Activated naive CD8-positive, alpha-beta T cell (primary cell): ENCODE results near the gene USF3.

Source experiments
- H3K27ac Mint-ChIP-seq: one replicate; pipeline ENCODE4 v1.8.0; 2021; ENCODE audit warnings: mixed read lengths
- H3K27me3 Mint-ChIP-seq: one replicate; pipeline ENCODE4 v1.8.0; 2021; ENCODE audit warnings: mixed read lengths
- H3K36me3 Mint-ChIP-seq: one replicate; pipeline ENCODE4 v1.8.0; 2021; ENCODE audit warnings: mixed read lengths
- H3K4me1 Mint-ChIP-seq: one replicate; pipeline ENCODE4 v1.8.0; 2021; ENCODE audit warnings: low read depth, mixed read lengths
- H3K4me3 Mint-ChIP-seq: one replicate; pipeline ENCODE4 v1.8.0; 2021; ENCODE audit warnings: mild to moderate bottlenecking, mixed read lengths
- H3K9me3 Mint-ChIP-seq: one replicate; pipeline ENCODE4 v1.8.0; 2021; ENCODE audit warnings: low read depth, mixed read lengths

The USF3 gene

DNA sequence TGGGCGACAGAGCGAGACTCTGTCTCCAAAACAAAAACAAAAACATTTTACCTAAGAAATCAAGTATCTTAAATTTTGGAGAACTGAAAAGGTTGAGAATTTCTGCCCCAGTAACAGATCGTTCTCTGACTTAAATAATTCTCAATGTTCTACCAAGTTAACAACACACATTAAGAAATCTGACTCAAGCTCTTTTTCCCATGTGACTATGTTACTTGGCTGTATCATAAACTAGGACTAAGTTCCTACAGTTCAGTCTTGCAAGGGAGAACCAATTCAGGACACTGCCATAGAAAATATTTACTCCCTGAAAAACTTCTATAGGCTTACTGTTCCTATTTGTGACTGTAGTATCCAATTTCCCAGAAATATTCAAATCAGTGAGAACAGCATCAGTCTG is 20.9 kb upstream of the USF3 start:
- peak overlapping the region; percentile 64 for H3K27ac Mint-ChIP-seq
- peaks cover 18% of the 10 kb centered on the region for H3K4me1 Mint-ChIP-seq
- H3K27me3 Mint-ChIP-seq: no peaks in the 10 kb centered on the region
- no peaks in the 10 kb centered on the region for H3K9me3 Mint-ChIP-seq
- peaks cover 7% of the 10 kb centered on the region for H3K36me3 Mint-ChIP-seq
- no peak overlapping the region for H3K4me3 Mint-ChIP-seq

GRCh38 chr3:113714702-113715101 is 18.3 kb upstream of the USF3 start:
- H3K9me3 Mint-ChIP-seq: no peaks in the 10 kb centered on the region
- H3K4me1 Mint-ChIP-seq: peaks cover 16% of the 10 kb centered on the region
- H3K36me3 Mint-ChIP-seq: peaks cover 2% of the 10 kb centered on the region
- H3K27ac Mint-ChIP-seq: peak overlapping the region; percentile 3
- H3K27me3 Mint-ChIP-seq: no peaks in the 10 kb centered on the region
- no peak overlapping the region for H3K4me3 Mint-ChIP-seq

- Mint-ChIP-seq H3K4me3 (no peak overlapping the region), H3K27ac (no peak overlapping the region), H3K4me1 (peaks cover 3% of the 10 kb centered on the region), H3K36me3 (no peaks in the 10 kb centered on the region), H3K9me3 (no peaks in the 10 kb centered on the region), H3K27me3 (peaks cover 12% of the 10 kb centered on the region)
These were observed 15.7 kb upstream of the USF3 start for GRCh38 chr3:113712129-113712528.

DNA sequence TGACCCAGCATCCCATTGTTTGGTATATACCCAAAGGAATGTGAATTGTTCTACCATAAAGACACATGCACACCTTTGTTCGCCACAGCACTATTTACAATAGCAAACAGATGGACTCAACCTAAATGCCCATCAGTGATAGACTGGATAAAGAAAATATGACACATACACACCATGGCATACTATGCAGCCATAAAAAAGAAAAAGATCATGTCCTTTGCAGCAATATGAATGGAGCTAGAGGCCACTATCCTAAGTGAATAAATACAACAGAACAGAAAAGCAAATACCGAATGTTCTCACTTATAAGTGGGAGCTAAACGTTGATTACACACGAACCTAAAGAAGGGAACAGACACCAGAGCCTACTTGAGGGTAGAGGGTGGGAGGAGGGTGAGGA is 11.4 kb upstream of the USF3 start:
- Mint-ChIP-seq H3K4me3 (no peak overlapping the region), H3K27me3 (peaks cover 12% of the 10 kb centered on the region), H3K36me3 (no peaks in the 10 kb centered on the region), H3K4me1 (peaks cover 3% of the 10 kb centered on the region), H3K9me3 (no peaks in the 10 kb centered on the region), H3K27ac (no peak overlapping the region)

GRCh38 chr3:113698956-113699355 is 2.5 kb upstream of the USF3 start:
- peak overlapping the region; percentile 70 for H3K4me3 Mint-ChIP-seq
- peaks cover 15% of the 10 kb centered on the region for H3K4me1 Mint-ChIP-seq
- no peaks in the 10 kb centered on the region for H3K36me3 Mint-ChIP-seq
- H3K9me3 Mint-ChIP-seq: no peaks in the 10 kb centered on the region
- no peaks in the 10 kb centered on the region for H3K27me3 Mint-ChIP-seq
- H3K27ac Mint-ChIP-seq: peak overlapping the region; percentile 52

GRCh38 chr3:113698213-113698742 is 1.8 kb upstream of the USF3 start:
- H3K4me1 Mint-ChIP-seq: peaks cover 22% of the 10 kb centered on the region

DNA sequence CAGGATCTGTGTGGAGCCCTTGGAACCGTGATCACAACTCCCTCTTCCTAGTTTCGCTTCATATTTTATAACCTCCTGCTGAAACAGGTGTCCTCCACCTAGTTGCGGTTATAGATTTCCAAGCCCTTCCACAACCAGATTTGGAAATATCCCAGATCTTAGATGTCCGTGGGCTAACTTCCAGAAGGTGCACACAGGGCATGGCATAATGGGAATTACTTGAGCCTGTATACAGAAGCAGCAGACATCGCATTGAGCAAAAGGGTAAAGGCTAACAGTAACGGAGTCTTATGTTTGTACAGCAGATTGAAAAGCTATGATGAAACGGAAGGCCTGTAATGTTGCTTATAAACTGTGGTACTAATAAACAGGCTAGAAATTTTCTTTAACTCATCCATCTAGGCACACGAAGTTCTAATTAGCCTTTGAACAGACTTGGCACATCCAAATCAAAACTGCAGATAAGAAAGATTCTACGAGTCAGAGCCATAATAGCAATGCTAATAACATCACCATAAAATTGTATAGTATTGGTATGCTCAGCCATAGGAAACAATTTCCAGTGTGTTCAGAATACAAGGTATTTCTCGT is 1.2 kb upstream of the USF3 start:
- Mint-ChIP-seq H3K27ac (no peak overlapping the region), H3K4me1 (peaks cover 27% of the 10 kb centered on the region), H3K36me3 (no peaks in the 10 kb centered on the region), H3K4me3 (no peak overlapping the region), H3K27me3 (no peaks in the 10 kb centered on the region), H3K9me3 (no peaks in the 10 kb centered on the region)

More at GRCh38 chr3:113698213-113698742, 1.8 kb upstream of the USF3 start:
- H3K27ac Mint-ChIP-seq: no peak overlapping the region
- no peaks in the 10 kb centered on the region for H3K9me3 Mint-ChIP-seq
- H3K27me3 Mint-ChIP-seq: no peaks in the 10 kb centered on the region
- H3K4me3 Mint-ChIP-seq: no peak overlapping the region
- no peaks in the 10 kb centered on the region for H3K36me3 Mint-ChIP-seq

DNA sequence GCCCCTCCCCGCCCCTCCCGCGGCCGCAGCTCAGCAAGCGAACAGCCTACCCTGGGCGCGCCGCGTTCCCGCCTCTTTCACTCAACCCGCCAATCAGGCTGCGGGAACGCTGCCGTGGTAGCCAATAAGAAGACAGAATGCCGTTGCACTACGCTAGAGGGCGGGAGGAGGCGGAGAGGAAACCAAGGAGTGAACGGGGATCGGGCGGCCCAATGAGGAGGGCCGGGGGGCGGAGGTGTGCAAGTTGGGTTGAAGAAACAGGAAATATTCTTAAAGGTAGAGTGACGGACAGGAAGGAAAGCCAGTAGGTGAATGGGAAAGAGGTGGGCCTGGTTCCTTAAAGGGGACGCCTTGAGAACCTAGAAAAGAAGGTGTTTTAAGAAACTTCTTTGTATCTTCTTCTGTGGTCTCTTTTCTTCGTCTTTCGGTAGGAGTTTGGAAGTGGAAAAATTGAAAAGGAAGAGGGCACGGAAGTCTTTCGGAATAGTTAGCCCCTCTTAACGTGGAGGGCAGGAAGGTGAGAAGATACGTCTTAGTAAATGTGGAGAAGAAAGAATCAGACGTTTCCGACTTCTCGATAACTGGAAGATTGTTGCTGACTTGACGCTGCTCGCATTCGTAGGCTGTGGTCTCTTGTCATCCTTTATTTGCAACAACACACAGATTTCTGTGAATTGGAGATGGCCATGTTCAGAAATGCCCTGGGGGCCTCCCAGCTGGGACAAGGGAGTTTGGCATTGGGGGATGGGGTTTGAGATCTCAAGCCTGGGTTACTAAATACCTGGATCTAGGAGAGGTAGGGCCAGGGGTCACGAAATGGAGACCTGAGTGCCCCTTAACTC is 437 bp upstream of the USF3 start:
- Mint-ChIP-seq H3K4me1 (peaks cover 27% of the 10 kb centered on the region), H3K27me3 (no peaks in the 10 kb centered on the region), H3K4me3 (no peak overlapping the region), H3K36me3 (no peaks in the 10 kb centered on the region), H3K27ac (no peak overlapping the region), H3K9me3 (no peaks in the 10 kb centered on the region)

GRCh38 chr3:113695431-113695785 is 1.0 kb downstream of the USF3 start:
- Mint-ChIP-seq H3K27ac (peak overlapping the region; percentile 99), H3K4me3 (peak overlapping the region; percentile 99), H3K4me1 (peaks cover 27% of the 10 kb centered on the region), H3K27me3 (no peaks in the 10 kb centered on the region), H3K36me3 (no peaks in the 10 kb centered on the region), H3K9me3 (no peaks in the 10 kb centered on the region)

DNA sequence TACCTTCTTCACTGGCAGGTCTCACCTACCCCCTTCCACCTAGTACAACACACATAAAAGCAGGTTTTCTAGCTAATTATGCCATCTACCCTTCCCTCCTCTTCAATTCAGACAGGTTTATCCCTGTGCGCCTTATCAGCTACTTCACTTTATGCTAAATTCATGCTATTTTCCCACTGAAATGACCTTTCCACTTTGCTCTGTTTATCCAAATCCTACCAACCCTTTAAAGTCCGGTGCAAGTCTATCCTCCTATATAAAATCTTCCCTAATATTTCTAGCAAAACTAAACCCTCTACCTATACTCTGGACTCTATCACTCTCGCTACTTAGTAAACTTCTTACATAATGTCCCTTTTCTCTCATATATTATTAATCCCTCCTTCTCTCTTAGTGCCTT is 6.0 kb downstream of the USF3 start:
- no peaks in the 10 kb centered on the region for H3K9me3 Mint-ChIP-seq
- no peaks in the 10 kb centered on the region for H3K27me3 Mint-ChIP-seq
- peaks cover 6% of the 10 kb centered on the region for H3K36me3 Mint-ChIP-seq
- H3K27ac Mint-ChIP-seq: no peak overlapping the region
- peaks cover 37% of the 10 kb centered on the region for H3K4me1 Mint-ChIP-seq
- no peak overlapping the region for H3K4me3 Mint-ChIP-seq

DNA sequence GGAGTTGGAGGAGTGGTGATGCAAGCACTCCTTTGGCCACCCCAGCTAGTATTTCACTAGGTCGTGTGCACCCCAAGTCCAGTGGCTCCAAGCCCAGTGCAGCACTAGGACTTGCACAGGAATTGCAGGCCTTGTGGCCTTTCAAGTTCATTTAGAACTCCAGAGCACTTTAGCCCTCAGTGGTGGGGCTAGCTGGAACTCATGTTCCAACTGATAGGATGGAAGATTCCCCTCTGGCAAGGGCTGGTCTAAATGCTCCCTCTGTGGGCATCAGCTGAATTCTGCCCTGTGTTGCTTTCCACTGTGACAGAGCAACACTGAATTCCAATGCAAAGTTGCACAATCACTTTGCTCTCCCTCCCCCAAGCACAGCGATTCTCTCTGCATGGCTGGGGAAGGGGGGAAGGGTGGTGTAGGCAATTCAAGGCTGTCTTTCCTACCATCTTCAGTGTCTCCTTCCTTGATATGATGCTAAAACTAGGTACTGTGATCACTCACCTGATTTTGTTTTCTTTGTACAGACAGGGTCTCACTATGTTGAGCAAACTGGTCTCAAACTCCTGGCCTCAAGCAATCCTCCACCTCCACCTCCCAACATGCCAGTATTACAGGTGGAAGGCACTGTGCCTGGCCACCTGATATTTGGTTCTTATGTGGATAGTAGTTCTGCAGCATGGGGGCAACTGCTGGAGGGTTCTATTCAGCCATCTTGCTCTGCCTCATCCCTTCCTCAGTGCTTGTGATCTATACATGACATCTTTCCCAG is 10.3 kb downstream of the USF3 start:
- Mint-ChIP-seq H3K27me3 (no peaks in the 10 kb centered on the region), H3K4me3 (no peak overlapping the region), H3K36me3 (peaks cover 14% of the 10 kb centered on the region), H3K9me3 (peaks cover 4% of the 10 kb centered on the region), H3K27ac (no peak overlapping the region), H3K4me1 (peaks cover 12% of the 10 kb centered on the region)

DNA sequence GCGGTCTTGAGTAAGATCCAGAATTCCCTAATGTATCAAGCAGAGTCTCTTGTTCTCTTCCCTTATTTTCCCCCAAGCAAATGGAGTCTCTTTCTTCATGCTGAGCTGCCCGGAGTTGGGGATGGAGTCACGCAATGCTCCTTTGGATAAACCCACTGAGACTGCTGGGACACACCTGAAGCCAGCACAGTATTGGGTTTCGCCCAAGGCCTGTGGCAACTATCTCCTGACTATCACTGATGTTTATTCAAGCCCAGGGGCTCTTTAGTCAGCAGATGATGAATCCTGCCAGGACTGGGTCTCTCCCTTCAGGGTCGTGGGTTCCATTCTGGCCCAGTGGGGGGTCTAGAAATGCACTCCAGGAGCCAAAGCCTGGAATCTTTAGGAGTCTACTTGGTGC is 11.3 kb downstream of the USF3 start:
- Mint-ChIP-seq H3K4me1 (peaks cover 12% of the 10 kb centered on the region), H3K27ac (no peak overlapping the region), H3K4me3 (no peak overlapping the region), H3K9me3 (peaks cover 4% of the 10 kb centered on the region), H3K27me3 (no peaks in the 10 kb centered on the region), H3K36me3 (peaks cover 14% of the 10 kb centered on the region)

- peaks cover 14% of the 10 kb centered on the region for H3K36me3 Mint-ChIP-seq
- no peak overlapping the region for H3K4me3 Mint-ChIP-seq
- H3K27ac Mint-ChIP-seq: no peak overlapping the region
These were observed 12.1 kb downstream of the USF3 start for GRCh38 chr3:113684271-113684819.

DNA sequence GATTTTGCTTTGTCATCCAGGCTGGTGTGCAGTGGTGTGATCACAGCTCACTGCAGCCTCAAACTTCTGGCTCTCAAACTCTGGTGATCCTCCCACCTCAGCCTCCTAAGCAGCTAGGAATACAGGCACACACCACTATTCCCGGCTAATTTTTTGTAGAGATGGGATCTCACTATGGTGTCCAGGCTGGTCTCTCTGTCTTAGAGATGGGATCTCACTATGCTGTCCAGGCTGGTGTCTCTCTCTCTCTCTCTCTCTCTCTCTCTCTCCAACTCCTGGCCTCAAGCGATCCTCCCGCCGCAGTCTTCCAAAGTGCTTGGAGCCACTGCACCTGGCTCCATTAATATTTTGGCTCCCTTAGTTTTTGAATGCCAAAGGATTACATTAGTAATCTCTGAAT is 17.7 kb downstream of the USF3 start:
- H3K9me3 Mint-ChIP-seq: no peaks in the 10 kb centered on the region
- no peak overlapping the region for H3K27ac Mint-ChIP-seq
- H3K4me3 Mint-ChIP-seq: no peak overlapping the region
- H3K36me3 Mint-ChIP-seq: peaks cover 19% of the 10 kb centered on the region
- H3K27me3 Mint-ChIP-seq: no peaks in the 10 kb centered on the region
- peaks cover 12% of the 10 kb centered on the region for H3K4me1 Mint-ChIP-seq

More at GRCh38 chr3:113684271-113684819, 12.1 kb downstream of the USF3 start:
- Mint-ChIP-seq H3K4me1 (peaks cover 12% of the 10 kb centered on the region), H3K9me3 (peaks cover 4% of the 10 kb centered on the region), H3K27me3 (no peaks in the 10 kb centered on the region)

DNA sequence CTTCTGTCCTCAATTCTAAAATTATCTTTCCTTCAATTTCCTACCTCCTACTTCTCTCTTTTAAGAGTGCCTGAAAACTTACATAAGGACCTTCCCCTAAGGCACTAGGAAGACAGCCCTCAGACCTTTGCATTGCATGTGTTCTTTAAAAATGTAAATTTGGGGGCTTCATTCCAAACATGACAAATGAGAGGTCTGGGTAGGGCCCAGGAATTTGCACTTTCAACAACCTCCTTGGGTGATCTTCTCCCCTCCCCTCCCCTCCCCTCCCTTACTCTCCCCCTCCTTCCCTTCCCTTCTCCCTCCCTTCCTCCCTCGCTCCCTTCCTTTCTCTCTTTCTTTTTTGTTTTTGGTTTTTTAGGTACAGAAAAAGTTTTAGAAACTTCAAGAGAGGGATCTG is 18.7 kb downstream of the USF3 start:
- peaks cover 18% of the 10 kb centered on the region for H3K36me3 Mint-ChIP-seq
- H3K4me1 Mint-ChIP-seq: peaks cover 12% of the 10 kb centered on the region
- no peak overlapping the region for H3K4me3 Mint-ChIP-seq

More for the DNA sequence above, 18.7 kb downstream of the USF3 start:
- no peaks in the 10 kb centered on the region for H3K27me3 Mint-ChIP-seq
- no peak overlapping the region for H3K27ac Mint-ChIP-seq
- no peaks in the 10 kb centered on the region for H3K9me3 Mint-ChIP-seq
